B cell (primary cell): ENCODE measurements around the gene RNF227. TPM values are rescaled to one million over a fixed set of nuclear protein-coding genes. Genes with fewer than 3 reads are reported as not detected.
A peak's percentile ranks its signal among the peaks of the same experiment; 100 is the strongest.

Experiments
- ATAC-seq: fragments of 200-7000 bp; cut with Tn5 transposase; one replicate; pipeline ENCODE4 v1.10.0; 2021; ENCODE audit warnings: low read depth, mild to moderate bottlenecking, moderate number of reproducible peaks, moderate library complexity
- CTCF ChIA-PET: fragments of 350-600 bp; sonication (Branson Sonifier 250); formaldehyde crosslinking; loops from one replicate; lab custom pipeline; 2021; ENCODE audit warnings: antibody characterized with exemption, inconsistent platforms; lab: Charles Lee
- POLR2A ChIA-PET: fragments of 350-600 bp; sonication (Branson Sonifier 250); formaldehyde crosslinking; loops from one replicate; lab custom pipeline; 2021; ENCODE audit warnings: antibody characterized with exemption; lab: Charles Lee
- DNase-seq: peaks from one replicate; pipeline ENCODE4 v3.0.0; 2013
- H2AFZ ChIP-seq: 2 replicates; pipeline ENCODE4 v1.6.1; 2012; ENCODE audit warnings: mild to moderate bottlenecking, low read depth, low read length; ENCODE audit not compliant: insufficient read depth, poor library complexity, severe bottlenecking
- H3K27ac ChIP-seq, 2 donors: 1 replicate in 1 of 2; 2 replicates in 1 of 2; pipeline ENCODE4 v1.5.1; 2012 to 2013; ENCODE audit warnings: low read length in 2 of 2, mild to moderate bottlenecking in 2 of 2, moderate library complexity in 1 of 2
- H3K27me3 ChIP-seq, 4 experiments: fragments of 200-600 bp in 1 of 4; sonication (generic) in 1 of 4; replicated peaks in 1 of 4; 1 replicate in 2 of 4; 2 replicates in 2 of 4; pipeline versions ENCODE4 v1.6.1 to v1.7.0; 2013 to 2016; ENCODE audit warnings: low read length in 3 of 4, mild to moderate bottlenecking in 2 of 4, mixed read lengths in 1 of 4, moderate library complexity in 1 of 4; ENCODE audit not compliant: insufficient read depth in 4 of 4, control insufficient read depth in 3 of 4; ENCODE audit errors: control extremely low read depth in 1 of 4
- H3K36me3 ChIP-seq, 2 experiments: replicated peaks in 1 of 2; 1 replicate in 1 of 2; 2 replicates in 1 of 2; pipeline versions ENCODE4 v1.6.1 to v1.7.1; 2013; ENCODE audit warnings: low read length in 1 of 2; ENCODE audit not compliant: insufficient read depth in 2 of 2, control insufficient read depth in 1 of 2; ENCODE audit errors: control extremely low read depth in 1 of 2, extremely low read depth in 1 of 2
- H3K4me1 ChIP-seq, 2 donors: fragments of 200-600 bp in 1 of 2; sonication (generic) in 1 of 2; 1 replicate in 1 of 2; 2 replicates in 1 of 2; pipeline versions ENCODE4 v1.5.1 to v1.6.1; 2013 to 2017; ENCODE audit warnings: low read length in 2 of 2; ENCODE audit not compliant: control insufficient read depth in 2 of 2, insufficient read depth in 2 of 2
- H3K4me2 ChIP-seq: replicated peaks from 2 replicates; pipeline ENCODE3; 2012; ENCODE audit warnings: mild to moderate bottlenecking, low read depth, low read length; ENCODE audit not compliant: poor library complexity, severe bottlenecking
- H3K4me3 ChIP-seq, 5 experiments: fragments of 200-600 bp in 1 of 5; sonication (generic) in 1 of 5; 1 replicate in 3 of 5; 2 replicates in 2 of 5; pipeline versions ENCODE4 v1.5.1 to v1.7.0; 2011 to 2016; ENCODE audit warnings: low read length in 4 of 5, mild to moderate bottlenecking in 4 of 5, low read depth in 2 of 5, control low read depth in 1 of 5, moderate library complexity in 1 of 5; ENCODE audit not compliant: insufficient read depth in 1 of 5; ENCODE audit errors: control extremely low read depth in 1 of 5, extremely low read depth in 1 of 5
- H3K79me2 ChIP-seq: fragments of 200-600 bp; sonication (generic); one replicate; pipeline ENCODE4 v1.6.0; 2016; ENCODE audit warnings: low read length; ENCODE audit not compliant: control insufficient read depth, insufficient read depth
- H3K9ac ChIP-seq: fragments of 200-600 bp; sonication (generic); 2 replicates; pipeline ENCODE4 v1.6.1; 2017; ENCODE audit warnings: mild to moderate bottlenecking, low read length, moderate library complexity
- H3K9me3 ChIP-seq, 3 donors: one replicate each; pipeline versions ENCODE4 v1.6.1 to v1.7.1; 2013; ENCODE audit warnings: low read length in 2 of 3; ENCODE audit not compliant: control insufficient read depth in 2 of 3, insufficient read depth in 1 of 3; ENCODE audit errors: control extremely low read depth in 1 of 3
- H4K20me1 ChIP-seq: 2 replicates; pipeline ENCODE4 v1.6.0; 2012; ENCODE audit warnings: mild to moderate bottlenecking, low read length; ENCODE audit not compliant: insufficient read depth, control insufficient read depth, poor library complexity, severe bottlenecking
- H3K27ac Mint-ChIP-seq: one replicate; pipeline ENCODE4 v1.8.0; 2021; ENCODE audit warnings: mixed read lengths
- H3K27me3 Mint-ChIP-seq: one replicate; pipeline ENCODE4 v1.8.0; 2021; ENCODE audit warnings: mixed read lengths
- H3K4me1 Mint-ChIP-seq: one replicate; pipeline ENCODE4 v1.8.0; 2021; ENCODE audit warnings: mixed read lengths
- H3K4me3 Mint-ChIP-seq: one replicate; pipeline ENCODE4 v1.8.0; 2021; ENCODE audit warnings: mixed read lengths
- H3K9me3 Mint-ChIP-seq: one replicate; pipeline ENCODE4 v1.8.0; 2022; ENCODE audit warnings: mixed read lengths; ENCODE audit not compliant: insufficient read depth
- EZH2 ChIP-seq: IDR thresholded peaks from 2 replicates; pipeline ENCODE4 v1.6.1; 2012; ENCODE audit warnings: borderline replicate concordance, low read depth, mild to moderate bottlenecking, moderate library complexity, low read length; ENCODE audit not compliant: insufficient read depth, poor library complexity, severe bottlenecking
- WGBS: methylation state at CpG from one replicate; pipeline ENCODE4 v1.1.5; 2013; ENCODE audit warnings: missing lambda C conversion rate; ENCODE audit not compliant: insufficient coverage; 5-methylcytosine and 5-hydroxymethylcytosine counted together
- intact Hi-C: fragments of 100-400 bp; cut with micrococcal nuclease; formaldehyde crosslinking; loops from one replicate; pipeline ENCODE4 v1.10.0; 2022
- polyA plus RNA-seq: library from polyadenylated mRNA; depleted of rRNA; stranded (reverse); fragments of >200 nt; gene quantifications from 2 replicates; pipeline ENCODE4 v1.2.3, GENCODE V29; 2012
- total RNA-seq, 2 donors: library from RNA; stranded (reverse); fragments of 120-200 nt in 1 of 2; gene quantifications; 1 replicate in 1 of 2; 2 replicates in 1 of 2; pipeline versions ENCODE4 v1.2.3 to v1.2.4, GENCODE V29; 2013 to 2022
- TF ChIP-seq, protein P1 (sequence below): fragments of 200-600 bp; IDR thresholded peaks from one replicate; pipeline ENCODE4 v1.8.0; 2022; ENCODE audit warnings: antibody characterized with exemption, mild to moderate bottlenecking

The RNF227 gene
- total and polyA plus RNA-seq, 2 donors (not counting 1 experiment from before 2014, with no cell fraction given): 3.8 to 11.8 TPM

GRCh38 chr17:7931709-7932482 is 15.8 kb upstream of the RNF227 start, which contains the start of the genes CNTROB and TRAPPC1:
Gene CNTROB (plus strand): TSS chr17:7932206. CDS start chr17:7933080, 874 bp downstream.
Gene TRAPPC1 (minus strand): TSS chr17:7931946. CDS start chr17:7931829, 117 bp downstream.
- H3K4me1 ChIP-seq: peaks cover 18 to 33% of the 10 kb centered on the region in 2 donors
- no peaks in the 10 kb centered on the region for H3K27me3 ChIP-seq
- peak within 1 kb of the TSS; percentile 99 for H3K4me2 ChIP-seq
- H3K27me3 Mint-ChIP-seq: no peaks in the 10 kb centered on the region
- ChIA-PET CTCF (interaction anchor here (0.8 to 6.6 kb wide), 16 partner anchors 10 to 291 kb away, joined by 3 to 48 read pairs (median 4); partner anchors contain the start of genes NAA38 and RNF227), POLR2A (interaction anchor here (0.7 to 2.5 kb wide), 12 partner anchors 9 to 316 kb away, joined by 3 to 21 read pairs (median 4); partner anchors contain the start of genes CTC1, CYB5D1, NAA38 and PER1)
- no peaks in the 10 kb centered on the region for H3K9me3 Mint-ChIP-seq
- peak within 1 kb of the TSS; percentile 75 to 98 (median 89) for H3K4me3 ChIP-seq
- peak within 1 kb of the TSS; percentile 93 for H3K9ac ChIP-seq
- peak within 1 kb of the TSS; percentile 95 for H2AFZ ChIP-seq
- peaks cover 4 to 23% of the 10 kb centered on the region in 2 experiments for H3K36me3 ChIP-seq
- ATAC-seq (peak; percentile 98), DNase-seq (peak; percentile 100)
- intact Hi-C loops: loop anchor here (1.0 to 5.0 kb wide), 8 partner anchors 10 to 450 kb away; partner anchors contain the start of genes KDM6B, NAA38, RPL26 and WRAP53
- H3K27ac ChIP-seq: peak within 1 kb of the TSS; percentile 77 to 88
- peaks cover 44% of the 10 kb centered on the region for H3K4me1 Mint-ChIP-seq
- under 1% methylated on average over 54 of the region's 55 CpGs for WGBS
- TF ChIP-seq, protein P1, sequence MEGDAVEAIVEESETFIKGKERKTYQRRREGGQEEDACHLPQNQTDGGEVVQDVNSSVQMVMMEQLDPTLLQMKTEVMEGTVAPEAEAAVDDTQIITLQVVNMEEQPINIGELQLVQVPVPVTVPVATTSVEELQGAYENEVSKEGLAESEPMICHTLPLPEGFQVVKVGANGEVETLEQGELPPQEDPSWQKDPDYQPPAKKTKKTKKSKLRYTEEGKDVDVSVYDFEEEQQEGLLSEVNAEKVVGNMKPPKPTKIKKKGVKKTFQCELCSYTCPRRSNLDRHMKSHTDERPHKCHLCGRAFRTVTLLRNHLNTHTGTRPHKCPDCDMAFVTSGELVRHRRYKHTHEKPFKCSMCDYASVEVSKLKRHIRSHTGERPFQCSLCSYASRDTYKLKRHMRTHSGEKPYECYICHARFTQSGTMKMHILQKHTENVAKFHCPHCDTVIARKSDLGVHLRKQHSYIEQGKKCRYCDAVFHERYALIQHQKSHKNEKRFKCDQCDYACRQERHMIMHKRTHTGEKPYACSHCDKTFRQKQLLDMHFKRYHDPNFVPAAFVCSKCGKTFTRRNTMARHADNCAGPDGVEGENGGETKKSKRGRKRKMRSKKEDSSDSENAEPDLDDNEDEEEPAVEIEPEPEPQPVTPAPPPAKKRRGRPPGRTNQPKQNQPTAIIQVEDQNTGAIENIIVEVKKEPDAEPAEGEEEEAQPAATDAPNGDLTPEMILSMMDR: no peak
- no peak for TF ChIP-seq EZH2
- peaks cover 4% of the 10 kb centered on the region for H4K20me1 ChIP-seq
- peaks cover 35% of the 10 kb centered on the region for H3K79me2 ChIP-seq
- H3K4me3 Mint-ChIP-seq: peak within 1 kb of the TSS; percentile 95
- no peaks in the 10 kb centered on the region for H3K9me3 ChIP-seq
- H3K27ac Mint-ChIP-seq: peak within 1 kb of the TSS; percentile 95
